ENCODE data around the gene TPPP2.

TPPP2 gene

DNA sequence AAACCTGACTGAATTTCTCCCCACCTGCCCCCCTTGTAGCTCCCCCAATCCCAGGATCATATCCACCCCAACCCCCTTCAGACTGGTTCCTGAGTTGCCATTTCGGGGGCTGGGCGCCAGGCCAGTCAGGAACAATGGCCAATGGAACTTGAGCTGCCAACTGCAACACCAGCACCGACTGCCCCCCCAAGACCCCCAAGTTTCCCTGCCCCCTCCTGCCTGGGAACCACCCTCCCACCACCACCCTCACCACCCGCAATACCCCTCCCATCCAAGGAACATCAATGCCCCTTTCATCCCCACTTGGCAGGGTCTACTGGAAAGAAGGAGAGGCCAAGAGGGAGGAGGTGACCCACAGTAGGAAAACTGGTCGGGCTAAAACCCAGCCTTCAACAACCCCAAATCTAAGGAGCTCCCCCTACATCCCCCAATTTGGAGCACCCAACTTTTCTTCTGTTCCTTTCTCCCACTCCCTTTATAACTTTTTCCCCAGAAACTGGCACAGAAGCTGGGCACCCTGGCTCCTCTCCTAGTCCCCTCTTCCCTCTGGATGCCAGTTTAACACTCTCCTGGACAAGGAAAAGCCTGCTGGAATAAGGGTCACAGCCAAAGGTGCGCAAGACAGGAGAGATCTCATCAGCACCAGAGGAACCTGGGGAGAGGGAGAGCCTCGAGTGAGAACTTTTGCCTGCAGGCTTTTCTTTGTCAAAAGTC is 3.6 kb upstream of the TPPP2 start:
- H3K4me3 ChIP-seq (ENCODE audit: low read depth, low read length): no peak overlapping the region
- DNase-seq (ENCODE audit: low read depth): no peak
- TF ChIP-seq, protein P1, sequence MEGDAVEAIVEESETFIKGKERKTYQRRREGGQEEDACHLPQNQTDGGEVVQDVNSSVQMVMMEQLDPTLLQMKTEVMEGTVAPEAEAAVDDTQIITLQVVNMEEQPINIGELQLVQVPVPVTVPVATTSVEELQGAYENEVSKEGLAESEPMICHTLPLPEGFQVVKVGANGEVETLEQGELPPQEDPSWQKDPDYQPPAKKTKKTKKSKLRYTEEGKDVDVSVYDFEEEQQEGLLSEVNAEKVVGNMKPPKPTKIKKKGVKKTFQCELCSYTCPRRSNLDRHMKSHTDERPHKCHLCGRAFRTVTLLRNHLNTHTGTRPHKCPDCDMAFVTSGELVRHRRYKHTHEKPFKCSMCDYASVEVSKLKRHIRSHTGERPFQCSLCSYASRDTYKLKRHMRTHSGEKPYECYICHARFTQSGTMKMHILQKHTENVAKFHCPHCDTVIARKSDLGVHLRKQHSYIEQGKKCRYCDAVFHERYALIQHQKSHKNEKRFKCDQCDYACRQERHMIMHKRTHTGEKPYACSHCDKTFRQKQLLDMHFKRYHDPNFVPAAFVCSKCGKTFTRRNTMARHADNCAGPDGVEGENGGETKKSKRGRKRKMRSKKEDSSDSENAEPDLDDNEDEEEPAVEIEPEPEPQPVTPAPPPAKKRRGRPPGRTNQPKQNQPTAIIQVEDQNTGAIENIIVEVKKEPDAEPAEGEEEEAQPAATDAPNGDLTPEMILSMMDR (IDR thresholded peaks at IDR 0.05; ENCODE audit: low read depth, low read length, missing control alignments): no peak
- in situ Hi-C loops (cut with HindIII; ENCODE audit: low sequenced_read_pairs): no loop called here

GRCh38 chr14:21026988-21027315 is 3.1 kb upstream of the TPPP2 start:
- TF ChIP-seq, protein P1 (IDR thresholded peaks at IDR 0.05; ENCODE audit: low read depth, low read length, missing control alignments): no peak
- no peak overlapping the region for H3K4me3 ChIP-seq (ENCODE audit: low read depth, low read length)
- in situ Hi-C loops (cut with HindIII; ENCODE audit: low sequenced_read_pairs): no loop called here
- DNase-seq (ENCODE audit: low read depth): no peak

GRCh38 chr14:21030531-21030930 is 514 bp downstream of the TPPP2 start:
- in situ Hi-C loops (cut with HindIII; ENCODE audit: low sequenced_read_pairs): no loop called here
- no peak for DNase-seq (ENCODE audit: low read depth)

GRCh38 chr14:21032326-21033132 is 2.5 kb downstream of the TPPP2 start:
- TF ChIP-seq, protein P1 (IDR thresholded peaks at IDR 0.05; ENCODE audit: low read depth, low read length, missing control alignments): no peak
- no peak overlapping the region for H3K4me3 ChIP-seq (ENCODE audit: low read depth, low read length)
- in situ Hi-C loops (cut with HindIII; ENCODE audit: low sequenced_read_pairs): no loop called here
- DNase-seq (ENCODE audit: low read depth): no peak

More at GRCh38 chr14:21030531-21030930, 514 bp downstream of the TPPP2 start:
- H3K4me3 ChIP-seq (ENCODE audit: low read depth, low read length): no peak overlapping the region
- TF ChIP-seq, protein P1 (IDR thresholded peaks at IDR 0.05; ENCODE audit: low read depth, low read length, missing control alignments): no peak

GRCh38 chr14:21033133-21033698 is 3.2 kb downstream of the TPPP2 start:
- no peak overlapping the region for H3K4me3 ChIP-seq (ENCODE audit: low read depth, low read length)
- in situ Hi-C loops (cut with HindIII; ENCODE audit: low sequenced_read_pairs): no loop called here
- TF ChIP-seq, protein P1 (IDR thresholded peaks at IDR 0.05; ENCODE audit: low read depth, low read length, missing control alignments): no peak
- DNase-seq (ENCODE audit: low read depth): no peak

- no peak within 1 kb of the TSS for H3K4me3 ChIP-seq (ENCODE audit: low read depth, low read length)
- no peak for DNase-seq (ENCODE audit: low read depth)
- TF ChIP-seq, protein P1 (IDR thresholded peaks at IDR 0.05; ENCODE audit: low read depth, low read length, missing control alignments): no peak
- in situ Hi-C loops (cut with HindIII; ENCODE audit: low sequenced_read_pairs): no loop called here
Measured at GRCh38 chr14:21034707-21035106, 4.7 kb downstream of the TPPP2 start, which contains the start of gene RNASE13. Gene RNASE13, minus strand, starts transcription at chr14:21034807. Its CDS starts 519 bp downstream, at chr14:21034288.
